Osteocyte (in vitro differentiated cells): ENCODE measurements around the gene POLR3K. TPM values are rescaled to one million over a fixed set of nuclear protein-coding genes. Genes with fewer than 3 reads are reported as not detected.

Source experiments
- DNase-seq: peaks from one replicate; pipeline ENCODE4 v3.0.0; 2021; ENCODE audit warnings: mixed read lengths; ENCODE audit not compliant: unreplicated experiment; ENCODE audit errors: extremely low spot score
- H3K27ac Mint-ChIP-seq: one replicate; pipeline ENCODE4 v1.8.0; 2021; ENCODE audit warnings: mild to moderate bottlenecking, mixed read lengths; ENCODE audit not compliant: unreplicated experiment
- H3K27me3 Mint-ChIP-seq: one replicate; pipeline ENCODE4 v1.8.0; 2021; ENCODE audit warnings: mixed read lengths; ENCODE audit not compliant: unreplicated experiment
- H3K36me3 Mint-ChIP-seq: one replicate; pipeline ENCODE4 v1.8.0; 2021; ENCODE audit warnings: mixed read lengths; ENCODE audit not compliant: unreplicated experiment
- H3K4me1 Mint-ChIP-seq: one replicate; pipeline ENCODE4 v1.8.0; 2021; ENCODE audit warnings: mixed read lengths; ENCODE audit not compliant: unreplicated experiment
- H3K4me3 Mint-ChIP-seq: one replicate; pipeline ENCODE4 v1.8.0; 2021; ENCODE audit warnings: mild to moderate bottlenecking, moderate library complexity, mixed read lengths; ENCODE audit not compliant: unreplicated experiment
- H3K9me3 Mint-ChIP-seq: one replicate; pipeline ENCODE4 v1.8.0; 2021; ENCODE audit warnings: mixed read lengths; ENCODE audit not compliant: unreplicated experiment
- total RNA-seq: library from RNA; stranded (reverse); gene quantifications from 2 replicates; pipeline ENCODE4 v1.2.1, GENCODE V29; 2021
- TF ChIP-seq, protein P1 (sequence below): fragments of 200-600 bp; sonication (generic); IDR thresholded peaks from 2 replicates; pipeline ENCODE4 v1.5.0; 2021; ENCODE audit warnings: antibody characterized with exemption, mild to moderate bottlenecking, moderate library complexity

Gene POLR3K
- total RNA-seq, 1 donor from 2014 or later = 10.3 TPM

DNA sequence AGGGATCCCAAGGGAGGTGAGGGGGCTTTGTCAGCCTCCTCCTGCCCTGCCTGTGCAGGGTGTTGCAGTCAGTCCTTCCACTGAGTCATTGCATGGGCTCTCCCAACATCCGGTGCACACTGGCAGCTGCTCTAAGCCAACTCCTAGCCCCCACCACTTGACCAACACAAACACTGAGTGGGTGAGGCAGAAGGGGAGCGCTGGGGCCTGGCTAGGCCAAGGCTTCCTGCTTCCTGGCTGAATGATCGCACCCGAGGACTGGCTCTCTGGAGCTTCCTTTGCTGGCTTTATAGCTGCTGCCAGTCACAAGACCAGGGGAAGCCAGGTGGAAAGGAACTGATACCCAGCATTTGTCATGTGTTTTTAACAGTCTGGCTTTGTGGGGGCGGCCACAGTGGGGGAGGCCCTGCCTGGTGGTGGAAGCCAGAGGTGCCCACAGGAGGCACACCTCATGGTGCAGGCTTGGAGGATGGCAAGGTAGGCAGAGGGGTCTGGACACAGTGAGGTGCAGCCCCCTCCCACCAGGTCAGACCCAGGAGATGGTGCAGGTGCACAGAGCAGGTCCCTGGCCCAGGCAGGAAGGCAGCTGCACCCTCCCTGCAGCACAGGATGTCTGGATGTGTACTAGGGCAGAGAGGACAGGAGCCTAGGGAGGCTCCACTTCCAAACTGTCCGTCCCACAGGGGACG is 31.5 kb upstream of the POLR3K start:
- H3K4me3 Mint-ChIP-seq = no peak overlapping the region
- TF ChIP-seq, protein P1, sequence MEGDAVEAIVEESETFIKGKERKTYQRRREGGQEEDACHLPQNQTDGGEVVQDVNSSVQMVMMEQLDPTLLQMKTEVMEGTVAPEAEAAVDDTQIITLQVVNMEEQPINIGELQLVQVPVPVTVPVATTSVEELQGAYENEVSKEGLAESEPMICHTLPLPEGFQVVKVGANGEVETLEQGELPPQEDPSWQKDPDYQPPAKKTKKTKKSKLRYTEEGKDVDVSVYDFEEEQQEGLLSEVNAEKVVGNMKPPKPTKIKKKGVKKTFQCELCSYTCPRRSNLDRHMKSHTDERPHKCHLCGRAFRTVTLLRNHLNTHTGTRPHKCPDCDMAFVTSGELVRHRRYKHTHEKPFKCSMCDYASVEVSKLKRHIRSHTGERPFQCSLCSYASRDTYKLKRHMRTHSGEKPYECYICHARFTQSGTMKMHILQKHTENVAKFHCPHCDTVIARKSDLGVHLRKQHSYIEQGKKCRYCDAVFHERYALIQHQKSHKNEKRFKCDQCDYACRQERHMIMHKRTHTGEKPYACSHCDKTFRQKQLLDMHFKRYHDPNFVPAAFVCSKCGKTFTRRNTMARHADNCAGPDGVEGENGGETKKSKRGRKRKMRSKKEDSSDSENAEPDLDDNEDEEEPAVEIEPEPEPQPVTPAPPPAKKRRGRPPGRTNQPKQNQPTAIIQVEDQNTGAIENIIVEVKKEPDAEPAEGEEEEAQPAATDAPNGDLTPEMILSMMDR = no peak
- peaks cover 23% of the 10 kb centered on the region for H3K4me1 Mint-ChIP-seq
- peaks cover 13% of the 10 kb centered on the region for H3K36me3 Mint-ChIP-seq
- H3K9me3 Mint-ChIP-seq = no peaks in the 10 kb centered on the region
- DNase-seq = peak; percentile 91
- H3K27ac Mint-ChIP-seq = peak overlapping the region; percentile 90
- no peaks in the 10 kb centered on the region for H3K27me3 Mint-ChIP-seq

DNA sequence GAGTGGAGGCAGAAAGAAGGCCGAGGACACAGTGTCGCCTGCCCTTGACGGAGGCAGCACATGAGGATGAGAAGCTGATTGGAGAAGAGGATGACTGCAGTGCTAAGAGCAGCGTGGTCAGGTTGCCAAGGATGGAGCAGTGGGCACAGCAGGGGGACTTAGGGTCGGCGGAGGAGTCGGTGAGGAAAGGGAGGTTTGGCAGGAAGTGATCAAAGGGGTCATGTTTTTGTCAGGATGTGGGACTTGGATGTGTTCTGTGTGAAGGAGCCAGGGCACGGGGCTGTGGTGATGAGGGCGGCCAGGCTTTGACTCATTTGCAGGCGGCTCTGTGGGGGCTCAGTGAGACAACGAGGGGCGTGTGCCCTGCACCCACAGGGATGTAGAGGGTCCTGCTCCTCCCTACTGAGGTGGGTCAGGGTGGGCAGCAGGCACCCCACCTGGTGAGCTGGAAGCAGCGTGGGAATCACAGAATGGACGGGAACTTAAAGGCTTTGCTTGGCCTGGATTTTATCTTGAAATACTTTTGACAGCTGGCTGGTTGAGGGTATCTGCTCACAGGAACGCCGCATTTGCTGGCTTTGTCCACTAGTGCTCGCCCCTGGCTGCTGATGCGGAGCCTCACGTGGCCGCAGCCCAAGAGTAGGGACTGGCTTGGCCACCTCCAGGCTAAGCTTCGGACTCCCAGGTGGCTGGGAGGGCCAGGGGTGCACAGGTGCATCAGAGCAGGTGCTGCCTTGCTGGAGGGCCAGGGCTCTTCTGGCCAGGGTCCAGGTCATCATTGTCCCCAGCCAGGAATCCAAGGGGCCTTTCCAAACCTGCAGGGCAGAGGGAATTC is 30.6 kb upstream of the POLR3K start:
- no peak for DNase-seq
- no peaks in the 10 kb centered on the region for H3K9me3 Mint-ChIP-seq
- H3K36me3 Mint-ChIP-seq = peaks cover 14% of the 10 kb centered on the region

DNA sequence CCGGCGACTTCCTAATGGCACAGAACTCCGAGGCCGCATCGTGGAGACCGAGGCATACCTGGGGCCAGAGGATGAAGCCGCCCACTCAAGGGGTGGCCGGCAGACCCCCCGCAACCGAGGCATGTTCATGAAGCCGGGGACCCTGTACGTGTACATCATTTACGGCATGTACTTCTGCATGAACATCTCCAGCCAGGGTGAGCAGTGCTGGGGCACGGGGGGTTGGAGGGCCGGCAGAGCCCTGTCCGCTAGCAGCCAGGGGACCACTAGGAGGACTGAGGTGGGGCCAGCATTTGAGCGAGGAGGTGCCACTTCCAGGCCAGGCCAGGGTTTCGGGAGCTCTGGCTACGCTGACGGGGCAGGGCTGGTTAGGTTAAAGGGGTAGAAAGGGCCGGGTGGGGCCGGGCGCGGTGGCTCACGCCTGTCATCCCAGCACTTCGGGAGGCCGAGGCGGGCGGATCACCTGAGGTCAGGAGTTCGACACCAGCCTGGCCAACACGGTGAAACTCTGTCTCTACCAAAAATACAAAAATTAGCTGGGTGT is 29.7 kb upstream of the POLR3K start:
- Mint-ChIP-seq H3K36me3 (peaks cover 10% of the 10 kb centered on the region), H3K27me3 (no peaks in the 10 kb centered on the region), H3K27ac (no peak overlapping the region), H3K4me1 (peaks cover 36% of the 10 kb centered on the region), H3K4me3 (no peak overlapping the region), H3K9me3 (no peaks in the 10 kb centered on the region)
- DNase-seq = no peak
- TF ChIP-seq, protein P1 = no peak

More for the DNA sequence above, 30.6 kb upstream of the POLR3K start:
- TF ChIP-seq, protein P1 = no peak
- H3K4me1 Mint-ChIP-seq = peaks cover 30% of the 10 kb centered on the region
- no peaks in the 10 kb centered on the region for H3K27me3 Mint-ChIP-seq
- H3K4me3 Mint-ChIP-seq = no peak overlapping the region
- peak overlapping the region; percentile 90 for H3K27ac Mint-ChIP-seq

GRCh38 chr16:79151-80054 is 26.0 kb upstream of the POLR3K start:
- H3K27ac Mint-ChIP-seq = peak overlapping the region; percentile 87
- H3K4me3 Mint-ChIP-seq = peak overlapping the region; percentile 82
- H3K36me3 Mint-ChIP-seq = peaks cover 7% of the 10 kb centered on the region
- no peaks in the 10 kb centered on the region for H3K9me3 Mint-ChIP-seq
- H3K4me1 Mint-ChIP-seq = peaks cover 56% of the 10 kb centered on the region
- no peak for DNase-seq
- TF ChIP-seq, protein P1 = no peak
- H3K27me3 Mint-ChIP-seq = no peaks in the 10 kb centered on the region
